COLO829 (cell line): ENCODE results near the gene CCNT2.
"Not testable (repeated sequence)": the region's sequence is repeated elsewhere in the genome, so short reads cannot be mapped to it uniquely, and the experiment has no call there.

Experiments
- DNase-seq: peaks from one replicate; pipeline ENCODE4 v3.0.0; 2012; ENCODE audit warnings: low spot score

CCNT2 gene

DNA sequence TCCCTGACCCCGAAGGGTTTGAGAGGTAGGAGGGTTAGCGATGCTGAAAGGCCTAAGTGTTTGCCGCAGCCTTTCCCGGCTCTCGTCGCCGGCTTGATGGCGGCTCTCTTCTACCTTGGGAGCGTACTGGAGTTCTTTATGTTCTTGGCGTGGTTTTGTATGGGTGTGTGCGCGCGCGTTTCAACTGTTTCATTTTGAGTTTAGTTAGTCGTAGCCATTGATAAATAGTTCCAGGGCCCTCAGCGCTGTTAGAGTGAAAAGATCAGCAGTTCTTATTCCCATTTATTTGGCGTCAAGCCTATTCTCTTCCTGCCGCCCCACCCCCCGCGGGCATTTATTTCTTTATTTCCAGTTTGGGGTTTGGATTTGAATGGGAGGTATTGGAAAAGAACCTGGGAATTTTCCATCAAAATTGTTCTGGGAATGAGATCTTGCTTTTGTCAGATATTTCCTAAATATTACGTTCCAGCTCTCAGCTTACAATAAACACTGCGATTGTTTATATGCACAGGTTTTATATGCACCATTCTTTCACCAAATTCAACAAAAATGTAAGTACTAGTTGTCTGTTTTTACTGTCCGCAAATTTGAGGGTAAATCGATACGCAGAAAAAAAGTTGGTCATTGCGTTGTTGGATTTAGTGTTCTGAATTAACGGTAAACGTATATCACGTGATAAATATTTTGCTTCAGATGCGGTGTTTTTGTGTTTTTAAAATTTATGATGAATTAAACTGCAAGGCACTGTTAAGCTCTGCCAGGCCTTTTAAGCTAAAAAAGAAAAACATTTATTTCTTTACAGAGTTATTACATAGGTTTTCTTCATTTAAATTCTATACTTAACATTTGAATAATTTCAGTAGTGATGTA is 954 bp downstream of the CCNT2 start:
- peak; percentile 31 for DNase-seq

DNA sequence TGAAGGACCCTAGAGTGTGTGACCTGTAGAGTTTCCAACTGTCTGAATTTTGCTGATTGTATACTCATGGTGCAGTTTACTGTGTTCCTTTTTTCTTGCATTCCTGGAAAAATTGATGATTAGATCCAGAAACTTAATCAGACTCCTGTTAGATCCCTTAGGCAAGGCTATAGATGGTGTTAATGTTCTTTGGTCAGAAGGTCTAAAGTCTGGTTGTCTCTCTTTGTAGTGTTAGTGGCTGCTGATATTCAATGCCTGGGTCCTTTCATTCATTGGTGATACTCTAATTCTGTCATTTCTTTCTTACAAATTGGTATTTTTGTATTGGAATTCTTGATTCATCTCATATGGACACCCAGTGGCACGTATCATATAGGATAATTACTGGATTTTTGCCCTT is 6.3 kb downstream of the CCNT2 start:
- DNase-seq = no peak

DNA sequence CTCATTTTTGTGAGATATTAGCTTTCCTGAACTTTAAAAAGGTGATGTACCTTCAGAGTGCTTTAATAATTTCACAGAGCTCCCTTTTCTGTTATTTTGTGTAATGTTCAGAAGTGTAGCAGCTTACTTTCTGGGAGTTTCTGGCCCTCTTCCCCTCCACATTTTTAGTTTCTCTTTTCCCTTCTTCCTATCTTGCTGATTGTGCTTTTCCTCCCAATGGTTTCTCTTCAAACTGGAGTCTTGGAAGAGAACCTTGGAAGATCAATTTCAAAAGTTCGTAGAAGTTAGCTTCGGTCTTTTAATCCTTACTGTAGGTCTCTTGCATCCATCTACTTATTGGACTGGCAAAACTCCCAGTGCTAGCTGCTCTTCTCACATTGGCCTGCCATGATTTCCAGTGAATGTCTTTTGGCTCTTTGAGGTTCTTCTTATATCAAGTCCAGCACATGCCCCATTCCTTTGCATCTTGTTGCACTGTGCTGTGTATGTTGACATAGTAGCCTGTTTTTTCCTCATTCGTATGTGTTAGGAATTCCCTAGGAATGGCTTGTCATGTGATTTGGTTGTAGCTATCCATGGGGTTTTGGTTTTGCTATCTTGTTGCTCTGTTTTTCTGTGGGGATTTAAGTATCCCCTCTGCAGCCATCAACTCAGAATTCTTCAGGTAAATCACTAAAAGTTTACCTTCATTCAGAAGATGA is 7.8 kb downstream of the CCNT2 start:
- no peak for DNase-seq

DNA sequence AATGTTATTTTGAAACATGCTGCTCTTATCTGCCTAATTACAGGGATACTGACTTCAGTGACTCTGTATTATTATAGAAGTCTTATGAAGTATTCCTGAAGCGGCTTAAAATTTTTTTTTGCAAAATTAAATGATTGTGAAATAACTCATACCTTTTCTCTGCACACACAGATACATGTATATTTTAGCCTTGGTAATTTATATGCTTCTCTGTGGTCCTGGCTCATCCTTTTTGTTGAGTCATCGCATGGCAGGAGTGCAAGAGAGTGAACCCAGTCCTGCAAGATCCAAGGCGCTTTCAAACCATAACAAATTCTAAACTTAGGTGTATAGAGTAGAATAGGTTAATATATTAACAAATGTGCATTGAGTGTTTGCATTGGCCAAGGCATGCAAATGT is 8.6 kb downstream of the CCNT2 start:
- no peak for DNase-seq

DNA sequence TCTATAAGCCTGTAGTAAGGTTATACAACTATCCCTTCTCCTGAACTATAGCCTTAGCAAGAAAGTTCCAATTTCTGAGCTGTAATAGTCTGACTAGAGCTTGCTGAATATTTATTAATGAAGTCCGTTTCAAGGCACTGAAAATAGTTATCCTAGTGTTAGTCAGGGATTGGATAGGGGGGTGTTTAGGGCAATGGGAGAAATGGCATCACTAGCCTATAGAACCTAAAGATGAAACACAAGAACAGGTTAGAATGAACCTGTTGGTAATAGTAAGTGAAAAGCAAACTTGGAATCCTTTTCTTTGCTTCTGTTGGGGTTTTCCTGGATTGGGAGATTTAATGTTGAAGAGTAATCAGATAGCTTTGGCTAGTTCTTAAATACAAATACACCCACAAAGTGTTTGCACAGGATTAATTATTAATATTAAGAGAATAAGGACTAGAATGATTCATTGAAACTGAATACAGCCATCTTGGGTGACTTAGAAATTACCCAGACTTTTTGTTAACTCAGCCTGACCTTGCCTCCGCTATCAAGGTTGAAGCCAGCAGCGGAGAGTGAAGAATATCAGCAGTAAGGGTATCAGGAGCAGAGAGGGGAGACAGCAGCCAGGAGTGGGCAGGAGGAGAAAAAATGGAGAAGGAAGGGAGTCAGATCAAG is 14.4 kb downstream of the CCNT2 start:
- no peak for DNase-seq

DNA sequence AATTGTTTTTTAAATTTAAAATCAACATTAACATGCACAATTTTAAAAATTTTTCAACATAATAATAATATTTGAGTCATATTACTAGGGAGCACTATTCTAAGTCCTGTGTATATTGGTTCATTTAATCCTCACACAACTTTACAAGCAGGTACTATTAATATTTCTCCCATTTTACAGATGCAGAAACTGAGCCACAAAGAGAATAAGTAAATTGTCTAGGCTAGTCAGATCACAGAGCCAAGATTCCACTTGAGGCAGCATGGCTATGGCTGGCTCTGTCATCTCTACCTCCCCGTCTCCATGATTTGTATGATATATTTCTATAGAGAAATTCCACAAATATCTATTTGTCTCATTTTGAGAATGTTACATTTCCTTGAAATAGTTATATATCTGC is 15.1 kb downstream of the CCNT2 start:
- DNase-seq = no peak

DNA sequence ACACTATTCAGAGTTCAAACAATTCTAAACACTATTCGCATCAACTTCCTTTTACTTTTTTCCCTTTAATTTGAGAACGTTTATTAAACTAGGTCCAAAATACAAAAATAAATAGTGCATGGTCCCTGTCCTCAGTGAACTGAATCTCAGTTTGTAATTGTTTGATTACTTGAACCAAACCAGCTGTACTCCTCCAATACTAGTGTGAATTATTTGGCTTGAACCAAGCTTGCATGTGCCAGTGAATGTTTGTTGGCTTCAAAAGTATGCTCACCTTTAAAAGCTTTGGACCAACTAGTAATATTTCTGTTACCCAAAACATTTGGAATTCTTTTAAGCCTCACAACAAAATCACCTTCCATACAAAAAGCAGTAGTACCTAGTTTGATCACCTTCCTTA is 15.5 kb downstream of the CCNT2 start:
- DNase-seq = no peak

DNA sequence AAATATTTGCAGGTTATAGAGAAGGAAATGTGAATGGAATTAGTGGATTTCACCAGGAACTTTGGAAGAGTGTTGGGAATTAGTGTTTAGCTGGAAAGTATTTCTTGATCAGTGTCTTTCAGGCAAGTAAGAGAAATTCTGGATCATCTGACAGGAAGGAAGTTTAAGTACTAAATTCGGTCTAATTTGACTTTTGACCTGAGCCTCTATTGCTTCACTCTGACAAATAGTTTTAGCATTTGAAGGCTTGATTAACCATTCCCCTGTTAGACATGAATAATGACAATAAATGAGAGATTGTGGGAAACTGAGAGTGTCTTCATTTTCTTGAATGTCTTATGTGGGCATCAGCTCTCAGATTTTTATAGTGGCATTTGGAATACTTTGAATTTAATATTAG is 16.0 kb downstream of the CCNT2 start:
- DNase-seq = no peak

DNA sequence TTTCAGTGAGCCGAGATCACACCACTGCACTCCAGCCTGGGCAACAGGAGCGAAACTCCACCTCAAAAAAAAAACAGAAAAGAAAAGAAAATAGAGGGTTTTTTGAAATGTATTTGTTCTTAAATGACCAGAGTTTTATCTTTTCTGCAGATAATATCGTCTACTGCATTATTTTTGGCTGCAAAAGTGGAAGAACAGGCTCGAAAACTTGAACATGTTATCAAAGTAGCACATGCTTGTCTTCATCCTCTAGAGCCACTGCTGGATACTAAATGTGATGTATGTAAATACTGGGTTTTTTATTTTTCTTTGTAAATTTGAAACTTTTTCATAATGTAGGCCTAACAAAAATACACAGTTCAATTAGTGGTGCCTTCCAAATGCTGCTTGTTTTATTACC is 18.1 kb downstream of the CCNT2 start:
- DNase-seq = no peak

DNA sequence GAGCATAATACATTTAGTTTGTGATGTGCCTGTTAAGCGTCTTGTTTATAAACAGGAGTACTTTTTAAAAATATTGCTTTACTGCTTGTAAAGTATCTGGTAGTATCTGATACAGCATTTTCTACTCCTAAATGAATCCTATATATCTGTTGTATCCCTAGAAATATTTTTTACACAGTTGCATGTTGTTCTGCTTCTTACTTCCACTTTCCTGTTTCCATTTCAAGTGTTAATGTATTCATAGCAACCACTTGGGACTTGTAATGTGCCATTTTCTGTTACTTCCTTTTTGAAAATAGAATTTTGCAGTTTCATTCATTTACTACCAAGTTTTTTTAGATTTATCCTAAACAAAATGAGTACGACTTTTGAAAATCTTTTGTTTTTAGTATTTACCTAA is 24.9 kb downstream of the CCNT2 start:
- DNase-seq = no peak

DNA sequence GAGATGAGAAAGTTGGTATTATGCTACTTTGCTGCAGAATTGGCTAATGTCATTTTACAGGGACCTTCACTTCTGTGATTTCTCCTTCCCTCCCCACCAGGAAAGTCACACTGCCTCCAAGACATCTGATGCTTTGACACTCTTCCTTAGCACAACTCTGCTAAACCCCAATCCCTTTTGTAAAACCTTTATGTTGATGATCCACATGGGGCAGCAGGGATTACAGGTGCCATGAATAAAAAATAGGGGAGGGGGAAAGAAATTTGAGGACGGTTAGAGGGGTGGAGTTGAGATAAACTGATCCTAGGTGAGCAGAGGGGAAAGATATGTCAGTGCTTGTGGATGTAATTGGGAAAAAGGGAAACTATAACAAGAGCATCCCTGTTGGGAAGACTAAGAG is 26.4 kb downstream of the CCNT2 start:
- no peak for DNase-seq

DNA sequence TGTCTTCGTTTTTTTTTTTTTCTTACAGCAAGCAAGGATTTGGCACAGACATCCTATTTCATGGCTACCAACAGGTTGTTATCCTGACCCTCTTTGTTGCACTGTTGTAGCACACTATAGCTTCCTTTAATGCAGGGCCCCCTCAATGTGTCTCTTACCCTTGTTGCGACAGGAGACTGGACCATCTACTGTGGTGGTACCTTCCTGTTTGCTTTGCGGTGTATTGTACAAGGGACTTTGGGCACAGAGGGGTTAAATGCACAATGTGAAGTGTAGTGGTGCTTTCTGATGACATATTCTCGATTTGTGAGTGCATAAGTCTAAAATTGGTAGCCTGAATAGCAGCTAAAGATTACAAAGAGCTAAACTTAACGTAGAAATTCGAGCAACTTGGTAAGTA is 27.5 kb downstream of the CCNT2 start:
- no peak for DNase-seq

DNA sequence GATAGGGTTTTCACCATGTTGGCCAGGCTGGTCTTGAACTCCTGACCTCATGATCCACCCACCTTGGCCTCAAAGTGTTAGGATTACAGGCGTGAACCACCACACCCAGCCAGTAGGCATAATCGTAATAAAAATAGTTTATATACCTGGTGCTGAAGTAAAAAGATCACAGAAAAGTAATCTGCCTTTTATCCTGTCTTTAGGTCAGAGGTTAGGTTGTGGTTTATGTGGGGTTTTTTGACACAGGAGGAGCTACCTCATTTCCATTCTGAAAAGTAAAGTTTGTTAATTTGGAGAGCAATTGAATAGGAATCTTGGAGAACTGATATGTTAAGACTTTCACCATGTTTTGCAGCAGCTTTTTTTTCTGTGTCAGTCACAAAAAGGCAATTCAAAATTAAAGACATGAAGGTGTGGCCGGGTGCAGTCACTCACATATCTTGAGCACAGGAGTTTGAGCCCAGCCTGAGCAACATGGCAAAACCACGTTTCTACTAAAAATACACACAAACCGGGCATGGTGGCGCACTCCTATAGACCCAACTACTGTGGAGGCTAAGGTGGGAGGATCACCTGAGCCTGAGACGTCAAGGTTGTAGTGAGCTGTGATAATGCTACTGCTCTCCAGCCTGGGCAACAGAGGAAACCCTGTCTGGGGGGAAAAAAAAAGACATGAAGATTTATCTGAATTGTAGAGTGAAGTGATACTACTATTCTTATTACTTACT is 31.5 kb downstream of the CCNT2 start:
- no peak for DNase-seq

DNA sequence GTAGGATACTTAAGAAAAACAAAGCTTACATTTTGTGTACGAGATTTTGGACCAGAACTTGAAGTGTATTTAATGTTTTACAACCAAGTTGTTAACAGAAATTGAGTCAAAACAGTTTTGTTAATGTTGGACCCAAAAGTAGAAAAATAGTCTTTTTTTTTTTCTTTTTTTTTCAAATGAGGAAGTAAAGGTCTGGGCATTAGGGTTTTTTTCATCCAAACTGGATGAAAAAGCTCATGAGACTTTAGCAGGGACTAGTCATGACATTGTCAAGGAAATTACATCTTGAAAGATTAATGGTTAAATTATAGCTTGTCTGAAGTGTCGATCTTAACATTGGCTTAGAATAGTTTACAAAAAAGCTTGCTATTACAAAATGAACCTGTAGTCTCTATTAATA is 32.3 kb downstream of the CCNT2 start:
- no peak for DNase-seq

DNA sequence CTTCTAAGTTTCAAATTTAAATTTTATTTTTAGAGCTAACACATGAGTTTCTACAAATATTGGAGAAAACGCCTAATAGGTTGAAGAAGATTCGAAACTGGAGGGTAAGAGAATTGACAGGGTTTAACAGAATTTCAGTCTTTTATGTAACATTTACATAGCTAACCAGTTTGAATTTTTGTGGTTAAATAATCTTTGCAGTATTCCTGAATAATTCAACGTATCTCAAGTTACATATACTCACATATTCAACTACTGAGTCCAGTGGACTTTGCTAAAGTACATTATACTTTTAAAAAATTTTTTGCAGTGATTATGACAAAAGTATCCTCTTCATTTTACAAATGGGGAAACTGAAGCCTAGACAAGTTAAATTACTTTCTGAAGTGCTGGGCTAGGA is 34.0 kb downstream of the CCNT2 start:
- DNase-seq = no peak

DNA sequence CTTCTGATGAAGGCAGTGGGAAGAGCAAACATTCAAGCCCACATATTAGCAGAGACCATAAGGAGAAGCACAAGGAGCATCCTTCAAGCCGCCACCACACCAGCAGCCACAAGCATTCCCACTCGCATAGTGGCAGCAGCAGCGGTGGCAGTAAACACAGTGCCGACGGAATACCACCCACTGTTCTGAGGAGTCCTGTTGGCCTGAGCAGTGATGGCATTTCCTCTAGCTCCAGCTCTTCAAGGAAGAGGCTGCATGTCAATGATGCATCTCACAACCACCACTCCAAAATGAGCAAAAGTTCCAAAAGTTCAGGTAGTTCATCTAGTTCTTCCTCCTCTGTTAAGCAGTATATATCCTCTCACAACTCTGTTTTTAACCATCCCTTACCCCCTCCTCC is 35.4 kb downstream of the CCNT2 start:
- DNase-seq = no peak

DNA sequence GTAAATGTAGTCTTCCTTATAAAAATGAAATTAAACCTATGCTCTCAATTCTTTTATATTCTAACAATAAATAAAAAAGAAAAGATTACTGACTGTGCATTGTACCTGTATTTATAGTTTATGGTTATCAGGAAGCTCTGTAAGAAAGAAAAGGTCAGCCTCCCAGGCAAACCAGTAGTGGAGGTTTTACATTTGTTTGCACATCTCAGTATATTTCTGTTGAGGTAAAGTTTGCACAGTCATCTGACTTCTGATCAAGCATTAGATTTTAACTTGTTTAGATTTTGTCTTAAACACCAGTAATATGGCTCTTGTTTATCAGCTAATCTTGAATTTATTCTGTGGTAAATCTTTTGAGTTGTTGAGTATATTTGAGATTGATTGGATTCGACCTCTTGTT is 37.1 kb downstream of the CCNT2 start:
- no peak for DNase-seq

DNA sequence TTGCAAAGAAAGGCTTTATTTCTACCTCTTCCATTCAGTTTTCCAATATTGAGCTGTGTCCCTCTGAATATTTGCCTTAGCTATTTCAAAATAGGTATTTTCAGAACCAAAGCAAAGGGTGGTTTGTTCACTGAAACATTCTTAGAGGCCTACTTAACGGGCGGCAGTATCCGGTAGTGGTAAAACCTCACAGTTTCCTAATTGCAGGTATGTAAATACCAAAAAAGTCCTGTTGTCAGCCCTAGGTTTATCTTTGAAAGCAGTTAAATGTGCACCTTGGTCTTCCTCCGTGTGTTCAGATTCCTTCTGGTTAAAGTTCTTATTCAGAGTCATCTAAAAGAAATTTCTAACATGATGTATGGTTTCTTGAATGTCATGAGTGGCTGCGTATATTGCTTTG is 38.9 kb downstream of the CCNT2 start:
- no peak for DNase-seq

DNA sequence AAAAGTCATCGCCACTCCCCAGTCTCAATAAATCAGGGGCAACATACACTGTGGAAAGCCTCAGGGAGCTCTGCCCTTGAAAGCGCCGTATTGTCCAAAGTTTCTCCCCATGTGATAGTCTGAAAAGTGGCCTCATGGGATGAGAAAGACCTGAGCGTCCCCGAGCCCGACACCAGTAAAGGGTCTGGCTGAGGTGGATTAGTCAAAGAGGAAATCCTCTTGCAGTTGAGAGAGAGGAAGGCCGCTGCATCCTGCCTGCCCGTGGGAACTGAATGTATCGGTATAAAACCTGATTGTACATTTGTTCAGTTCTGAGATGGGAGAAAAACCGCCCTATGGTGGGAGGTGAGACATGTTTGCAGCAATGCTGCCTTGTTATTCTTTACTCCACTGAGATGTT is 48.5 kb downstream of the CCNT2 start:
- not testable (repeated sequence) for DNase-seq

DNA sequence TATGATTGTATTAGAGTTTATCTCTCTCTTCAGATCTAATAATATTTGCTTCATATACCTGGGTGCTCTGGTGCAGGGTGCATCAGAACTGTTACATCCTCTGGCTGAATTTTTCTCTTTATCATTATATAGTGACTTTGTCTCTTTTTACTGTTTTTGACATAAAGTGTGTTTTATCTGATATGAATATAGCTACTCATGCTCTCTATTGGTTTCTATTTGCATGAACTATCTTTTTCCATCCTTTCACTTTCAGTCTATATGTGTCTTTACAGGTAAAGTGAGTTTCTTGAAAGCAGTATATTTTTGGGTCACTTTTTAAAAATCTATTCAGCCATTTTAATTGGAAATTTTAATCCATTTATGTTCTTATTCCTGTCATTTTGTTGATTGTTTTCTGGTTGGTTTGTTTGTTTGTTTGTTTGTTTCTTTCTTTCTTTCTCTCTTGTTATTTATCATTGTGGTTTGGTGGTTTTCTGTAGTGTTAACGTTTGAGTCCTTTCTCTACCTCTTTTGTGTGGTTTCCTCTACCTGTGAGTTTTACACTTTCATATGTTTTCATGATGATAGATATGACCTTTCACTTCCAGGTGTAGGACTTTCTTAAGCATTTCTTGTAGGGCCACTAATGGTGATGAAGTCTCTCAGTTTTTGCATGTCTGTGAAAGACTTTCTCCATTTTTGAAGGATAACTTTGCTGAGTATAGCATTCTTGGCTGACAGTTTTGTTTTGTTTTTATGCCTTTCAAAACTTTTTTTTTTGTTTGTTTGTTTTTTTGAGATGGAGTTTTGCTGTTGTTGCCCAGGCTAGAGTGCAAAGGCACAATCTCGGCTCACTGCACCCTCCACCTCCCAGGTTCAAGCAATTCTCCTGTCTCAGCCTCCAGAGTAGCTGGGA is 54.9 kb downstream of the CCNT2 start:
- no peak for DNase-seq

DNA sequence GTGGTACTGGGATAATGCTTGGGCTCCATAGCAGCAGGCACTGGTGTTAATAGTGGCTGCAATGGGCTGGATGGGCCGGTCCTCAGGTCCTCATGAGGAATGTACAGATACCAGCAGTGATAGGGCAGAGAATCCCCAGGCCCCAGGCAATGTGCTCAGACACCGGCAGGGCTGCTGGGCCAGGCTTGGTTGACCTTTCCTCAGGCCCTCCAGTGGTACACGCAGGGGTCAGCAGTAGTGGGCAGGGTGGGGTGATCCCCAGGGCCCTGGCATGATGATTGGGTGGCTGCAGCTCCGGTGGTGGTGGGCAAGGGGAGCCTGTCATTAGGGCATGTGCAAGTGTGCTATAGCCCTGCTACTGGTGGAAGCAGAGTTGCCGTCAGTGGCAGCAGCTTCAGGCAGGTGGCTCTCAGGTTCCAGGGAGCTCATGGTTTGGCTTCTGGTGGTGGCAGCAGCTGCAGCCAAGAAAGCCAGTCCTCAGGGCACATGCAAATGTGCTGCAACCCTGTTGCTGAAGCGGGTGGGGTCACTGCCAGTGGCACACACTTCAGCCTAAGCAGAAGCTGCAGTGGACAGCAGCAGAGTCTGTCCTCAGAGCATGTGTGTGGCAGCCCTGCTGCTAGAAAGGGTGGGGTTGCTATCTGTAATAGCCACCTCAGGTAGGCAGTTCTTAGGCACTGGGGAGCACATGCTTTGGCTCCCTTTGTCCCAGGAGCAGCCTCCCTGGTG is 56.8 kb downstream of the CCNT2 start:
- no peak for DNase-seq
